RWPE1 (cell line): Measurements from ENCODE around the gene SMC3.
"Not testable (repeated sequence)": the region's sequence is repeated elsewhere in the genome, so short reads cannot be mapped to it uniquely, and the experiment has no call there.

Experiments
- CTCF ChIA-PET: fragments of 350-600 bp; sonication (Branson Sonifier 250); formaldehyde crosslinking; extraction: SDS; loops from one replicate; lab custom pipeline; 2021; lab: Yijun Ruan, JAX
- POLR2A ChIA-PET: fragments of 400-600 bp; formaldehyde crosslinking; extraction: SDS; loops from one replicate; lab custom pipeline; 2020; ENCODE audit warnings: antibody characterized with exemption; ENCODE audit not compliant: low non-redundant PET; lab: Yijun Ruan, JAX
- DNase-seq: peaks from one replicate; pipeline ENCODE4 v3.0.0; 2012; ENCODE audit warnings: low spot score
- H3K27ac ChIP-seq: fragments of 450-650 bp; 2 replicates; pipeline ENCODE4 v1.5.1; 2017
- TF ChIP-seq, protein P1 (sequence below): fragments of 450-650 bp; conservative IDR thresholded peaks from 2 replicates; pipeline ENCODE4 v1.5.1; 2017; ENCODE audit warnings: low read depth, mild to moderate bottlenecking

The SMC3 gene

DNA sequence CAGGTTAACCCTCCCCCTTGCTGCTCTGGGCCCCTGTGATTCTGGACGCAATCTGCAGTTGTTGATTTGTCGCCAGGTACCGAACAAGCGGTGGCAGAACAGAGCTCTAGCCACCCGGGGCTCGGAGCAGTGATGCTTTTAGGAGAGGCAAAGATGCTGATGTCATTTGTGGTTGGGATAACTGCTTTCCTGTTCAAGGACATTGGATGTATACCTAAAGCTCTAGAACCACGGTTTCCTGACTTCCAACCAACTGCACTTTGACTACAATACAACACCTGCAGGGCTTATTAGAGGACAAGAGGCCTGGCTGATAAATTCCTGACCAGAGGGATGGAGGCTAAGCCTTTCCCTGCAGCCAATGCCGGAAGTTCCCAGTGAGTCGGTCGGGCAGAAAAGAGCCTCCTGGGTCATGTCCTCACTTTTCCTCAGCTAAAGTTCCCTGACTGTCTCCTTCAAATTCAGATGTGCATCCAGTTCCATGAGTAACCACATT lies 70.1 kb downstream of the SMC3 start:
- POLR2A ChIA-PET = no interaction called here
- CTCF ChIA-PET = interaction anchor here (0.6 to 0.7 kb wide), 4 partner anchors 13 to 784 kb away, joined by 3 to 4 read pairs (median 3); no protein-coding TSS in a partner anchor

DNA sequence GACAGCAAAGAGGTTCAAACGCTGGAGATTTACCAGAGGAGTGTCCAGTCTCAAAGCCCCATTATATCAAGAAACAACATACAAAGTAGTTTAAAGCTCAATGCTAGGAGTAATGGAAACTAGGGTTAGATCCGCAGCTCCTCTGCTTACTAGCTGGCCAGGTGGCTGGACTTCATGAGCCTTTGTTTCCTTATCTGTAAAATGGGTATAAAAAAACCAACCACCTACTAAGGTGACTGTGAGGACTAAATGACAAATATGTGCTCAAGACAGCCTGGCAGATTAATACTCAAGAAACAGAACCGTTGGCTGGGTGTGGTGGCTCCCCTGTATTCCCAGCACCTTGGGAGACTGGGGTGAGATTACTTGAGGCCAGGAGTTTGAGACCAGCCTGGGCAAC lies 70.8 kb downstream of the SMC3 start:
- DNase-seq = no peak
- ChIA-PET CTCF (interaction anchor here (0.7 kb wide), 1 partner anchor 13 kb away, joined by 3 read pairs; no protein-coding TSS in a partner anchor), POLR2A (no interaction called here)
- TF ChIP-seq, protein P1, sequence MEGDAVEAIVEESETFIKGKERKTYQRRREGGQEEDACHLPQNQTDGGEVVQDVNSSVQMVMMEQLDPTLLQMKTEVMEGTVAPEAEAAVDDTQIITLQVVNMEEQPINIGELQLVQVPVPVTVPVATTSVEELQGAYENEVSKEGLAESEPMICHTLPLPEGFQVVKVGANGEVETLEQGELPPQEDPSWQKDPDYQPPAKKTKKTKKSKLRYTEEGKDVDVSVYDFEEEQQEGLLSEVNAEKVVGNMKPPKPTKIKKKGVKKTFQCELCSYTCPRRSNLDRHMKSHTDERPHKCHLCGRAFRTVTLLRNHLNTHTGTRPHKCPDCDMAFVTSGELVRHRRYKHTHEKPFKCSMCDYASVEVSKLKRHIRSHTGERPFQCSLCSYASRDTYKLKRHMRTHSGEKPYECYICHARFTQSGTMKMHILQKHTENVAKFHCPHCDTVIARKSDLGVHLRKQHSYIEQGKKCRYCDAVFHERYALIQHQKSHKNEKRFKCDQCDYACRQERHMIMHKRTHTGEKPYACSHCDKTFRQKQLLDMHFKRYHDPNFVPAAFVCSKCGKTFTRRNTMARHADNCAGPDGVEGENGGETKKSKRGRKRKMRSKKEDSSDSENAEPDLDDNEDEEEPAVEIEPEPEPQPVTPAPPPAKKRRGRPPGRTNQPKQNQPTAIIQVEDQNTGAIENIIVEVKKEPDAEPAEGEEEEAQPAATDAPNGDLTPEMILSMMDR = no peak
- H3K27ac ChIP-seq = no peak overlapping the region

More for the DNA sequence above, 70.1 kb downstream of the SMC3 start:
- no peak for DNase-seq
- TF ChIP-seq, protein P1 = no peak
- H3K27ac ChIP-seq = no peak overlapping the region

- DNase-seq, CTCF ChIA-PET, POLR2A ChIA-PET, H3K27ac ChIP-seq: not testable (repeated sequence)
These were observed 71.6 kb downstream of the SMC3 start for GRCh38 chr10:110639046-110639445.

DNA sequence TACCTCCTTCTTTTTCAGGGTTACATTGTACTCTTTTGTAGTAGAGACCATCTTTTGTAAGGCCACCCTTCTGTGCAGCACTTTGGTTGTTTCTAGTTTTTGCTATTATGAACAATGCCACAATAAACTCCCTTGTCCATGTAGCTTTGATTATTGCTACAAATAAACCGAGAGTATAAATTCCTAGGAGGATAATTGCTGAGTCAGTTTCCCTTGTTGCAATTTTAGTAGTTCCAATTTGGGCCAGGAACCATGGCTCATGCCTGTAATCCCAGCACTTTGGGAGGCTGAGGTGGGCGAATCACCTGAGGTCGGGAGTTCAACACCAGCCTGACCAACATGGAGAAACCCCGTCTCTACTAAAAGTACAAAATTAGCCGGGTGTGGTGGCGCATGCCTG lies 72.4 kb downstream of the SMC3 start:
- DNase-seq, POLR2A ChIA-PET, H3K27ac ChIP-seq: not testable (repeated sequence)
- CTCF ChIA-PET = interaction anchor here (1.7 kb wide), 1 partner anchor 29 kb away, joined by 4 read pairs; no protein-coding TSS in a partner anchor

- peak; percentile 59 for DNase-seq
- POLR2A ChIA-PET = no interaction called here
These were observed 73.8 kb downstream of the SMC3 start for GRCh38 chr10:110641256-110641655.

DNA sequence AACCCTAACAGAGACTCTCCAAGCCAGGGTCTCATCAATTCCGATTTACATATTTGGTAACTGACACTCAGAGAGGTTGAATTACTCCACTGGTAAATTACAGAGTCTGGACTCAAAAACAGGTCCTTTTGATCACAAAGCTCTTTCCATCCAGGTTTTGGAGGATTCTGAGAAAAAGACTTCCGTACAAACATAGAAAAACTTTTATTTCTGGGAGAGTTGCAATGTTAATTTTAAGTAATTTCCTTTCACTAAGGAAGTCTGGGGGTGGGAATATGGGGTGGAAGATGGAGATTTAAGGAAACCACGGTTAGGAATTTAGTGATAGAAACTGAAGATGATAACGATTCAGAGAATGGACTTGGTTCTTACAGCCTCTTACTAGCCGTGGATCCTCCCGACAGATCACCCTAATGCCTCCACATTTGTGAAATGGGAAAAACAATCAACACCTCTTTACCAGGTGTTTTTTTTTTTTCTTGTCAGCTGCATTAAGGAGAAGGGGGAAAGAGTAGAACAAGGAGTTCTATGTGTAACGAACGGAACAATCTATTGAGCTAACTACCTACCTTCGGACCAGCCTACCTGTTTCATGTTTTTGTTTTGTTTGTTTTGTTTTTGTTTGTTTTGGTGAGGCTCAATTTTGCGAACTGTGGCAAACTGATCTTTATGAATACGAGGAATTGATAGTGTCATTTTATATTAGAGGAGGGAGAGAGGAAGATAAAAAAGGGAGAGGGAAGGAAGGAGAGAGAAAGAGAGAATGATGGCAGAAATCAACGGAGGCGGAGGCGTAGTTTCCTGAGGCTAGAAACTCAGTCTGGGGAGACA lies 74.9 kb downstream of the SMC3 start:
- TF ChIP-seq, protein P1 = no peak
- ChIA-PET POLR2A (no interaction called here), CTCF (no interaction called here)
- no peak for DNase-seq
- H3K27ac ChIP-seq = no peak overlapping the region

More at GRCh38 chr10:110641256-110641655, 73.8 kb downstream of the SMC3 start:
- H3K27ac ChIP-seq = no peak overlapping the region
- CTCF ChIA-PET = interaction anchor here (0.6 to 1.7 kb wide), 3 partner anchors 30 to 1716 kb away, joined by 3 to 4 read pairs (median 3); no protein-coding TSS in a partner anchor
- TF ChIP-seq, protein P1 = no peak

DNA sequence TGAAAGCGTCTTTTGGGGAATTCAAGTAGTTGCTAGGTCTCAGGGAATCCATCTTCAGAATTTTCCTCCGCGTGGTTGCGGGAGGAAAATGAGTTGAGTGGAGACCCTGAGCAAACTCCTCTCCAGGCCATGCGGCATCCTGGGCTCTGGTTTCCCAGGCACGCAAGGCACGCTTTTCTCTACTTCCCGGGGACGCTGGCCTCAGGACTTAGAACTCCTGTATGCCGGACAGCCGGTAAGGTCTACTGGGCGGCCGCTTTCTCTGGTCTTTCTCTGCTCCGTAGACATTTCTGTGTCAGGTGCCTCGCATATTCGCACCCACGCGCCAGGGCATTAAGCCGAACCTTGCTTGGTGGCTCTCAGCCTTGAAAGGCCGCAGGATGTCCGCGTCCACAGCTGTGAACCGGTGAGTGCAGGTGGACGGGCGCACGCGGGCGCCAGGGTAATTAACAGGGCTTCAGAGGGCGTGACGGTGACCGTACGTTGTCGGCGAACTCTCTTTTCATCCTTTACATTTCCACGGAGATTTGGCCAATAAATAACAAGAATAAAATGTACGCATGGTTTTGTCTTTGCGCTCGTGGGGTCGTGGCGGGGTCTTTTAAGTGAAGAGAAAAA lies 75.6 kb downstream of the SMC3 start:
- no peak for DNase-seq
- no peak overlapping the region for H3K27ac ChIP-seq
- POLR2A ChIA-PET = no interaction called here
- CTCF ChIA-PET = interaction anchor here (0.5 to 2.1 kb wide), 2 partner anchors 33 to 155 kb away, joined by 3 to 6 read pairs; no protein-coding TSS in a partner anchor
- TF ChIP-seq, protein P1 = no peak
